IgD-negative memory B cell (primary cell): ENCODE measurements around the gene PRKCA. TPM values are rescaled to one million over a fixed set of nuclear protein-coding genes. Genes with fewer than 3 reads are reported as not detected.

Experiments used
- H3K27ac Mint-ChIP-seq, 3 donors: one replicate each; pipeline ENCODE4 v1.8.0; 2020 to 2022; ENCODE audit warnings: mild to moderate bottlenecking in 3 of 3, mixed read lengths in 3 of 3, moderate library complexity in 1 of 3
- H3K27me3 Mint-ChIP-seq: one replicate; pipeline ENCODE4 v1.8.0; 2021; ENCODE audit warnings: mixed read lengths
- H3K36me3 Mint-ChIP-seq: one replicate; pipeline ENCODE4 v1.8.0; 2020; ENCODE audit warnings: mild to moderate bottlenecking, mixed read lengths
- H3K4me1 Mint-ChIP-seq, 3 donors: one replicate each; pipeline ENCODE4 v1.8.0; 2020 to 2022; ENCODE audit warnings: mixed read lengths in 3 of 3, mild to moderate bottlenecking in 1 of 3
- H3K4me3 Mint-ChIP-seq, 4 donors: one replicate each; pipeline ENCODE4 v1.8.0; 2020 to 2022; ENCODE audit warnings: mild to moderate bottlenecking in 4 of 4, mixed read lengths in 4 of 4, moderate library complexity in 3 of 4
- H3K9me3 Mint-ChIP-seq, 3 donors: one replicate each; pipeline ENCODE4 v1.8.0; 2020 to 2021; ENCODE audit warnings: mixed read lengths in 3 of 3, mild to moderate bottlenecking in 1 of 3
- polyA plus RNA-seq: library from polyadenylated mRNA; unstranded; fragments of 300-500 nt; fragmentation: Illumina TruSeq; gene quantifications from one replicate; pipeline ENCODE4 v1.2.3, GENCODE V29; 2021

PRKCA gene
- polyA plus RNA-seq, 1 donor from 2014 or later, result 0.14 TPM

- no peaks in the 10 kb centered on the region for H3K36me3 Mint-ChIP-seq
- no peak overlapping the region for H3K4me3 Mint-ChIP-seq
- H3K27me3 Mint-ChIP-seq, result peaks cover 24% of the 10 kb centered on the region
- peaks cover 0 to 3% (median 2%) of the 10 kb centered on the region in 3 donors for H3K9me3 Mint-ChIP-seq
- H3K4me1 Mint-ChIP-seq, result no peaks in the 10 kb centered on the region
- no peak overlapping the region for H3K27ac Mint-ChIP-seq
Measured at GRCh38 chr17:66826856-66827255, 524.4 kb downstream of the PRKCA start.

- Mint-ChIP-seq H3K4me3 (no peak overlapping the region), H3K9me3 (peaks cover 0 to 2% (median 0%) of the 10 kb centered on the region in 3 donors)
Measured at GRCh38 chr17:66829386-66829864, 527.0 kb downstream of the PRKCA start.

GRCh38 chr17:66829883-66830282 is 527.5 kb downstream of the PRKCA start:
- Mint-ChIP-seq H3K4me1 (no peaks in the 10 kb centered on the region), H3K4me3 (no peak overlapping the region), H3K27me3 (peaks cover 29% of the 10 kb centered on the region), H3K9me3 (peaks cover 0 to 2% (median 0%) of the 10 kb centered on the region in 3 donors), H3K36me3 (no peaks in the 10 kb centered on the region), H3K27ac (no peak overlapping the region)

More at GRCh38 chr17:66829386-66829864, 527.0 kb downstream of the PRKCA start:
- Mint-ChIP-seq H3K27ac (no peak overlapping the region), H3K4me1 (no peaks in the 10 kb centered on the region), H3K36me3 (no peaks in the 10 kb centered on the region), H3K27me3 (peaks cover 27% of the 10 kb centered on the region)

- H3K27me3 Mint-ChIP-seq, result peaks cover 29% of the 10 kb centered on the region
- peaks cover 0 to 2% (median 0%) of the 10 kb centered on the region in 3 donors for H3K9me3 Mint-ChIP-seq
- no peaks in the 10 kb centered on the region for H3K4me1 Mint-ChIP-seq
Measured at GRCh38 chr17:66830451-66830850, 528.0 kb downstream of the PRKCA start.

GRCh38 chr17:66831383-66832210 is 529.2 kb downstream of the PRKCA start:
- H3K4me1 Mint-ChIP-seq, result no peaks in the 10 kb centered on the region
- no peak overlapping the region for H3K27ac Mint-ChIP-seq
- no peaks in the 10 kb centered on the region for H3K36me3 Mint-ChIP-seq
- peaks cover 29% of the 10 kb centered on the region for H3K27me3 Mint-ChIP-seq
- no peak overlapping the region for H3K4me3 Mint-ChIP-seq
- H3K9me3 Mint-ChIP-seq, result peaks cover 0 to 2% (median 0%) of the 10 kb centered on the region in 3 donors

More at GRCh38 chr17:66830451-66830850, 528.0 kb downstream of the PRKCA start:
- H3K27ac Mint-ChIP-seq, result no peak overlapping the region
- no peaks in the 10 kb centered on the region for H3K36me3 Mint-ChIP-seq
- H3K4me3 Mint-ChIP-seq, result no peak overlapping the region

- H3K36me3 Mint-ChIP-seq, result no peaks in the 10 kb centered on the region
- H3K9me3 Mint-ChIP-seq, result no peaks in the 10 kb centered on the region
- H3K27ac Mint-ChIP-seq, result no peak overlapping the region
- H3K4me1 Mint-ChIP-seq, result no peaks in the 10 kb centered on the region
- peaks cover 31% of the 10 kb centered on the region for H3K27me3 Mint-ChIP-seq
- H3K4me3 Mint-ChIP-seq, result no peak overlapping the region
Measured at GRCh38 chr17:66833201-66833600, 530.8 kb downstream of the PRKCA start.

GRCh38 chr17:66834426-66834918 is 532.1 kb downstream of the PRKCA start:
- H3K9me3 Mint-ChIP-seq, result no peaks in the 10 kb centered on the region
- no peaks in the 10 kb centered on the region for H3K36me3 Mint-ChIP-seq
- no peak overlapping the region for H3K27ac Mint-ChIP-seq
- H3K4me1 Mint-ChIP-seq, result no peaks in the 10 kb centered on the region
- H3K4me3 Mint-ChIP-seq, result no peak overlapping the region
- peaks cover 27% of the 10 kb centered on the region for H3K27me3 Mint-ChIP-seq

- H3K27ac Mint-ChIP-seq, result no peak within 1 kb of the TSS
- no peaks in the 10 kb centered on the region for H3K4me1 Mint-ChIP-seq
- H3K27me3 Mint-ChIP-seq, result peaks cover 22% of the 10 kb centered on the region
- peak within 1 kb of the TSS in 1 of 4 donors; percentile 47 for H3K4me3 Mint-ChIP-seq
- H3K9me3 Mint-ChIP-seq, result no peaks in the 10 kb centered on the region
- no peaks in the 10 kb centered on the region for H3K36me3 Mint-ChIP-seq
Measured at GRCh38 chr17:66834919-66835454, 532.6 kb downstream of the PRKCA start, which contains the start of gene CACNG5. TSS of gene CACNG5 (plus strand) at chr17:66835117. CDS start at chr17:66877333, 42,216 bp downstream.

- Mint-ChIP-seq H3K36me3 (no peaks in the 10 kb centered on the region), H3K27ac (no peak overlapping the region), H3K27me3 (peaks cover 20% of the 10 kb centered on the region), H3K9me3 (no peaks in the 10 kb centered on the region), H3K4me3 (no peak overlapping the region), H3K4me1 (no peaks in the 10 kb centered on the region)
Measured at GRCh38 chr17:66835476-66835875, 533.1 kb downstream of the PRKCA start.

- H3K27me3 Mint-ChIP-seq, result peaks cover 16% of the 10 kb centered on the region
- no peaks in the 10 kb centered on the region for H3K4me1 Mint-ChIP-seq
- H3K4me3 Mint-ChIP-seq, result peak overlapping the region in 1 of 4 donors; percentile 47
Measured at GRCh38 chr17:66836063-66837005, 533.9 kb downstream of the PRKCA start.

GRCh38 chr17:66837226-66837625 is 534.8 kb downstream of the PRKCA start:
- Mint-ChIP-seq H3K4me1 (no peaks in the 10 kb centered on the region), H3K9me3 (peaks cover 0 to 2% (median 0%) of the 10 kb centered on the region in 3 donors), H3K36me3 (no peaks in the 10 kb centered on the region), H3K27ac (no peak overlapping the region), H3K4me3 (no peak overlapping the region), H3K27me3 (peaks cover 11% of the 10 kb centered on the region)

More at GRCh38 chr17:66836063-66837005, 533.9 kb downstream of the PRKCA start:
- no peaks in the 10 kb centered on the region for H3K36me3 Mint-ChIP-seq
- H3K27ac Mint-ChIP-seq, result no peak overlapping the region
- peaks cover 0 to 2% (median 0%) of the 10 kb centered on the region in 3 donors for H3K9me3 Mint-ChIP-seq

GRCh38 chr17:66837885-66838665 is 535.7 kb downstream of the PRKCA start:
- H3K27ac Mint-ChIP-seq, result no peak overlapping the region
- peaks cover 8% of the 10 kb centered on the region for H3K27me3 Mint-ChIP-seq
- H3K4me1 Mint-ChIP-seq, result no peaks in the 10 kb centered on the region
- H3K36me3 Mint-ChIP-seq, result no peaks in the 10 kb centered on the region
- no peak overlapping the region for H3K4me3 Mint-ChIP-seq
- peaks cover 0 to 2% (median 0%) of the 10 kb centered on the region in 3 donors for H3K9me3 Mint-ChIP-seq

GRCh38 chr17:66839616-66840015 is 537.2 kb downstream of the PRKCA start:
- Mint-ChIP-seq H3K27me3 (peaks cover 4% of the 10 kb centered on the region), H3K4me1 (no peaks in the 10 kb centered on the region), H3K9me3 (peaks cover 0 to 2% (median 0%) of the 10 kb centered on the region in 3 donors), H3K4me3 (no peak overlapping the region), H3K36me3 (no peaks in the 10 kb centered on the region), H3K27ac (no peak overlapping the region)

GRCh38 chr17:66840061-66840460 is 537.6 kb downstream of the PRKCA start:
- H3K36me3 Mint-ChIP-seq, result no peaks in the 10 kb centered on the region
- H3K27ac Mint-ChIP-seq, result no peak overlapping the region
- peaks cover 0 to 2% (median 0%) of the 10 kb centered on the region in 3 donors for H3K9me3 Mint-ChIP-seq
- H3K4me3 Mint-ChIP-seq, result no peak overlapping the region
- H3K27me3 Mint-ChIP-seq, result peaks cover 2% of the 10 kb centered on the region
- H3K4me1 Mint-ChIP-seq, result no peaks in the 10 kb centered on the region
